K562 (cell line): ENCODE measurements around the gene TNNI2. TPM values are rescaled to one million over a fixed set of nuclear protein-coding genes. Genes with fewer than 3 reads are reported as not detected.

ENCODE experiments used
- CHD7 ChIP-seq: fragments of 200-600 bp; sonication (generic); IDR thresholded peaks from one replicate; pipeline ENCODE4 v1.6.1; 2012; ENCODE audit warnings: mild to moderate bottlenecking, low read depth, low read length, inconsistent platforms
- HDAC2 ChIP-seq: fragments of 450-650 bp; IDR thresholded peaks from 2 replicates; pipeline ENCODE4 v1.6.1; 2016; ENCODE audit warnings: mild to moderate bottlenecking
- MEF2D ChIP-seq: conservative IDR thresholded peaks from 2 replicates; pipeline ENCODE4 v1.6.1; 2016; ENCODE audit warnings: low read depth, missing genetic modification characterization, missing compliant biosample characterization
- STAT5B ChIP-seq: fragments of 250-450 bp; sonication (Bioruptor Pico); IDR thresholded peaks from 2 replicates; pipeline ENCODE4 v1.8.0; 2021; ENCODE audit warnings: mild to moderate bottlenecking, inconsistent platforms
- ZNF3 ChIP-seq: fragments of 250-450 bp; sonication (Bioruptor Pico); IDR thresholded peaks from 2 replicates; pipeline ENCODE4 v1.5.0; 2021; ENCODE audit warnings: mild to moderate bottlenecking, moderate library complexity
- ZSCAN32 ChIP-seq: fragments of 450-650 bp; formaldehyde crosslinking; IDR thresholded peaks from 2 replicates; pipeline ENCODE4 v1.4.0; 2020; ENCODE audit warnings: mild to moderate bottlenecking, moderate library complexity
- polyA plus RNA-seq, 8 experiments: library from polyadenylated mRNA; depleted of rRNA in 4 of 8; stranded (reverse) in 5 of 8; unstranded in 3 of 8; fragments of >200 nt; fragmentation: Nextera tagmentation in 2 of 8; fragmentation: Illumina TruSeq in 1 of 8; extraction: Ambion mirVana in 2 of 8; extraction: Trizol in 1 of 8; gene quantifications; 2 replicates each; pipeline versions ENCODE4 v1.2.1 to v1.2.3, GENCODE V29; 2011 to 2014; ENCODE audit warnings: inconsistent platforms in 1 of 8, missing spikeins in 1 of 8
- total RNA-seq, 7 experiments: library from RNA; depleted of rRNA in 6 of 7; stranded (reverse); fragments of >200 nt in 6 of 7; fragmentation: Illumina TruSeq in 2 of 7; extraction: Trizol in 2 of 7; gene quantifications; 2 replicates each; pipeline versions ENCODE4 v1.2.1 to v1.2.3, GENCODE V29; 2011 to 2021; ENCODE audit warnings: low replicate concordance in 1 of 7

The TNNI2 gene
- total and polyA plus RNA-seq, 9 of the 15 experiments (the other 6 are each of a cell fraction or from before 2014, with no cell fraction given) = not detected

DNA sequence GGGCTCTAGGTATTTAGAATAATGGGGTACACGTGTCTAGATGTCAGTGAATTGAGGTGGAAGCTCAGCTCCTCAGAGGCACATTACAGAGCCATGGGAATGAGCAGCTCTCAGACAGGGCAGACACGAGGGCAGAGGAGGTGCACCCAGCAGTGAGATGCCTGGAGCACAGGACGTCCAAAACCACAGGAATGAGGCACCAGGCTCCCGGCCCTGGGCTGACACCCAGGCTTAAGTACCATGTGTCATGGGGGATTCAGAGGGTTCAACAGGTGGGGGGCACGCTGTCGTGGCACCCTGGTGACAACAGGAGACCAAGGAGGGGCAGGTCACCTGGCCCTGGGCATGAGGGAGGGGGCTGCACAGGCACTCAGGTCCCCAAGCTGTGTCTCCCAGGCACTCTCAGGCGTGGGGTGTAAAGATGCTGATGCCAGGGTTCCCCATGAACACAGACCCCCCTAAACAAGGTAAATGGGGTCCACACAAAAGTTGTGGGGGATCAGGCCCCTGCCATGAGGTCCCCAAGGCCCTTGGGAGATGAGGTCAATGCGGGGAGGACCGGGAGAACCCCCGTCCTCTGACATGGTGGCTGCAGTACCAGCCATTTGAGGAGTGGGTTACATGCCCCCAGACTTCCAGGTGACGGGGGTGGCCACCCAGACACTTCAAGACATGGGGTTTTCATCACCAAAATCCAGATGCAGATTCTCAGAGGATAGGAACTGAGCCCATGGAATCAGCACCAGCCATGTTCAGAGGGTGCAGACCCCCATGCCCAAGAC, 9.6 kb upstream of the TNNI2 start (continued):
- TF ChIP-seq CHD7 (no peak), ZSCAN32 (CRISPR knock-in tag) (no peak), STAT5B (CRISPR knock-in tag) (no peak), ZNF3 (CRISPR knock-in tag) (no peak), MEF2D (tag) (no peak), HDAC2 (no peak)
